Fibroblast of the aortic adventitia (primary cell): Measurements from ENCODE around the gene MRPS18A. TPM values are rescaled to one million over a fixed set of nuclear protein-coding genes. Genes with fewer than 3 reads are reported as not detected.

Experiments used
- DNase-seq: peaks from one replicate; pipeline ENCODE4 v3.0.0-alpha.2; 2010; ENCODE audit warnings: low read depth
- H3K4me3 ChIP-seq: 2 replicates; pipeline ENCODE4 v1.5.1; 2011; ENCODE audit warnings: low read depth, mild to moderate bottlenecking, control low read depth, low read length, moderate library complexity
- CTCF ChIP-seq: IDR thresholded peaks from 2 replicates; pipeline ENCODE4 v1.5.1; 2011; ENCODE audit warnings: mild to moderate bottlenecking, low read length, control low read depth, inconsistent platforms; ENCODE audit not compliant: insufficient read depth
- total RNA-seq: library from RNA; depleted of rRNA; stranded (reverse); fragments of >200 nt; gene quantifications from 2 replicates; pipeline ENCODE4 v1.2.3, GENCODE V29; 2012; ENCODE audit warnings: low replicate concordance

MRPS18A gene
- total RNA-seq, 1 donor, result 32.4 TPM

DNA sequence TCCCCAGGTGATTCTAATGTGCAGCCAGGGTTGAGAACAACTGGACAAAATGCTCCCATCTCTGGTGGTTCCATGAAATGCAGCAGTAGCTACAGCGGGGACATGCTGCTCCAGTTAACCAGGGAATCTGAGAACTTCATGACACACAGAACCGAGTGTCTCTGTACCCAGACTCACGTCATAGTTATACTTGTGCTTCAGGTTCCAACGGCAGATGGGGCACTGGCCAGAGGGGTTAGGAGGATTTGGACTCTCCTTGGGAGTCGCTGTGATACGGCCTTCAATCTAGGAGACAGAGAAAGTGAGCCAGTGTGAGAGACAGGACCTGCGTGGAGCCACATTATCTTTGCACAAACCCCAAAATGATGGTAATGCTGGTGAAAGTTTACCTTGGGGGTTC lies 9.2 kb downstream of the MRPS18A start:
- DNase-seq, result no peak
- H3K4me3 ChIP-seq, result no peak overlapping the region
- TF ChIP-seq CTCF, result no peak

GRCh38 chr6:43677759-43678158 lies 9.8 kb downstream of the MRPS18A start:
- no peak overlapping the region for H3K4me3 ChIP-seq
- no peak for DNase-seq
- no peak for TF ChIP-seq CTCF

DNA sequence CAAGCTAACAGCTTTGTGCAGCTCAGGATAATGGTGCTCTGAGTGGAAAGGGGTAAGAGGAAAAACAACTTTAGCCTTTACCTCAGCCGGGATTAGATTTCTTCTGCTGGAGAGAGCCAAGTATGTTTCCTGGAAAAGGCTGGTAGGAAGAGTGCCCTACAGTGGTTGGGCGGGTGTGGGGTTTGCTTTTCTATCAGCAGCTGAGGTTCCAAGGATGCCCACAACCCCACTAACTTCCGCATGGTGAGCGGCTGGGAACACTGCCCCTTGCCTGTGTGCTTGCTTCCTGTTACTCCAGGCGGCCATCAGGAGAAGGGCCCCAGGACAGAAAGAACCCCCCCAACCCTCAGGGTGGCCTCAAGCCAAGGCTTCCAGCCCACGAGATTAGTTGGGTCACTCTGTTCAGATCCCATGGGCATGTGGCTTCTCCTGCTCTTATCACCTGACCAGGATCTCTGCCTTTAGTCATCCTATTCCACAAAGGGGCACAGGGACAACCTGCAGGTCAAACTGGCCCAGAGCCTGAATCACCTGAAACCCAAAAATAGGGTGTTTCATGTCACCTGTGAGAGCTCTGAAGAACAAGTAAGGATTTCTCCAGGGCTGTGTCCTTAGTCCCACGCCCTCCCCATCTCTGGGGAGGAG lies 10.5 kb downstream of the MRPS18A start:
- no peak for TF ChIP-seq CTCF
- H3K4me3 ChIP-seq, result no peak overlapping the region
- no peak for DNase-seq

DNA sequence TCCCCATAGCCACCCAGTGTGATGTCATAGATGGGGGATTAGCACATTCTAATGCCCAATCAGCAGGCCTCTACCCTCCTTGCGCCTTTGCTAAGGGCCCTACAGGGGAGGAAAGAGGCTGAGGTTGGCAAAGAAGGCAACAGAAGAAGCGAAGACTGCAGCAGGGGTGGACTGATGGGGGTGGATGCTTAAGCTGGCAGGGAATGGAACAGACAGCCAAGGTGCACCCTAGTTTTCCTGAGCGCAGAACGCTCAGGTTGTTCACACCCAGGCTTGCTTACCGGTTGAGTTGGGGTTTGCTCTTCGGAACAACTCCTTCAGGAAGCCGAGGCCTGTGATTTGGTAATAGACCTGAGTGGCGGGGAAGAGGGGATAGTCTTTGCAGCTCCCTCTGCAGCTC lies 12.7 kb downstream of the MRPS18A start:
- no peak for TF ChIP-seq CTCF
- H3K4me3 ChIP-seq, result no peak overlapping the region
- DNase-seq, result no peak

DNA sequence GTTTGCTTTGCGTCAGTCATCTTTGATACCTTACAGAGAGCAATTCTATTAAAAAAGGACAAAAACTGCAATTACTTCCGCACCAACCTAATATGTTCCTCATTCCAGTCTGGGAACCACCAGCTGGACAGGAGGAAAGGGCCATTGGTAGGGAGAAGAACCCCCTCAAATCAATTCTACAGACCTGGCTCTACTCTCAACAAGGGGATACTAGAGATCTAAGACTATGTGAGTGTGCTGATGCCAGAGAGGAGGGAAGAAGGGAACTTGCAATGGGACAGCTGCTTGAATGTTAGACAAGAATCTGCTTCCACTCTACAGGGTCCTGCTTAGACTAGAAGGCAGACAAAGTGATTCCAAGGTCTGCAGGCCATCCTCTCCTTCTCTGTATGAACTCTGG lies 13.3 kb downstream of the MRPS18A start:
- no peak for TF ChIP-seq CTCF
- H3K4me3 ChIP-seq, result no peak overlapping the region

DNA sequence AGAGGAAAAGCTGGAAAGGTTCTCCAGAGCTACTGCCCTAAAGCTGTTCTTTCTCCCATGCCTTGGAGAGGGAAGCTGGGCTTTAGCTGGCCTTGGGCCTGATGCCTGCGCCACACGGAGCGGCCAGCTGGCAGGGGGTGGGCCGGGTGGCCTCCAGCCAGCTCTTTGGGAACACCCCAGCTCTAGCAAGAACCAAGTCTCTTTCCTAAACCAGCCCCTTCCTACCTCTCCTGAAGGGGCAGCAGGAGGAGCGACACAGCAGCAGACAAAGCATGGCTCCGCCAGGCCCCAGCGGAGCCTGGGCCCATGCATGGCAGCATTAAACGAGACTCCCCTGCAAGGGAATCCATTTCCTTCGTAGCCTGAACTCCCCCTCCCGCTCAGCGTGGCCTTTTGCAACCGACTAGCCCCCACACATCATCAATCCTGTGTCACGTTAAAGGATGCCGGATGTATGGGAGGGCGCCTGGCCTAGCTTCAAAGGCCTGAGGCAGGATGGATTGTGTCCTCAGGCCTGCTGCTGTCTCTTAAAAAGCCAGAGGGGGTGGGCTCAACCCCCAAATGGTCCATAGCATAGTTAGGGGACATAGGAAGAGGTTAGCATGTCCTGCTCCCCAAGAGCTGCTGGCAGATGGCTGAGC lies 14.0 kb downstream of the MRPS18A start:
- no peak for TF ChIP-seq CTCF
- DNase-seq, result no peak
- H3K4me3 ChIP-seq, result no peak overlapping the region

More for the DNA sequence above, 13.3 kb downstream of the MRPS18A start:
- no peak for DNase-seq
